Activated CD4-positive, alpha-beta T cell treated with anti-CD3 and anti-CD28 coated beads, Interleukin-2, amount 50 U/mL, for 48 hours (primary cell): ENCODE data around the gene SYNGR1.
"Not testable (repeated sequence)": the region's sequence is repeated elsewhere in the genome, so short reads cannot be mapped to it uniquely, and the experiment has no call there.

ENCODE experiments used
- DNase-seq, 2 experiments: peaks; one replicate each; pipeline ENCODE4 v3.0.0-alpha.2; 2020

SYNGR1 gene

DNA sequence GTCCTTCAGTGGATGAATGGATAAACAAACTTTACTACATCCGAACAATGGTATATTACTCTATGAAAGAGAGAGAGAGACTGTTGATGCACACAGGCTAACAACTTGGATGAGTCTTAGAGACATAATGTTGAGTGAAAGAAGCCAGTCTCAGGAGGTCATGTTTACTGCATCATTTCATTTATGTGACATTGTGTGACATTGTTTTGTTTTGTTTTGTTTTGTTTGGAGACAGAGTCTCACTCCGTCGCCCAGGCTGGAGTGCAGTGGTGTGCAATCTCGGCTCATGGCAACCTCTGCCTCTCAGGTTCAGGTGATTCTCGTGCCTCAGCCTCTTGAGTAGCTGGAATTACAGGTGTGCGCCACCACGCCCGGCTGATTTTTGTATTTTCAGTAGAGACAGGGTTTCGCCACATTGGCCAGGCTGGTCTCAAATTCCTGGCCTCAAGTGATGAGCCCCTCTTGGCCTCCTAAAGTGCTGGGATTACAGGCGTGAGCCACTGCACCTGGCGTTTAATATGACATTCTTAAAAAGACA is 62.1 kb downstream of the SYNGR1 start:
- not testable (repeated sequence) for DNase-seq

GRCh38 chr22:39413204-39413603 is 63.4 kb downstream of the SYNGR1 start:
- not testable (repeated sequence) for DNase-seq

DNA sequence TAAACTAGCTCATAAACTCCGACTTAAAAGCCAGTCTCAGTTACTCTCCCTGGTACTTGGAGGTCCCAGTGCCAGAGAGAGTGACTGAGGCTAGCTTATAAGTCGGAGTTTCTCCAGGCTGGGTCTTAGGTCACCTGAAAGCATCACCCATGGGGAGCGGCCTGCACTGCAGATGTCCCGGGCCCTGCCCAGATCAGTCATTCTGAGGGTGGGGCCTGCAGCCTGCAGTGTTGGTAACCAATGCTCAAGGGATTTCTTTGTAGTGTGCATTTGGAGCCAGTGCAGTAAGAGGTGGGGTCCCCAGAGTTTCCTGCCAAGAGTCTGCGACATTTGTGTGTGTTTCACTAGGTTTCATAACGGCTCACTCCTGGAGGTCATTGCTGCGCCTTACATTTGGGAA is 64.6 kb downstream of the SYNGR1 start:
- no peak for DNase-seq

DNA sequence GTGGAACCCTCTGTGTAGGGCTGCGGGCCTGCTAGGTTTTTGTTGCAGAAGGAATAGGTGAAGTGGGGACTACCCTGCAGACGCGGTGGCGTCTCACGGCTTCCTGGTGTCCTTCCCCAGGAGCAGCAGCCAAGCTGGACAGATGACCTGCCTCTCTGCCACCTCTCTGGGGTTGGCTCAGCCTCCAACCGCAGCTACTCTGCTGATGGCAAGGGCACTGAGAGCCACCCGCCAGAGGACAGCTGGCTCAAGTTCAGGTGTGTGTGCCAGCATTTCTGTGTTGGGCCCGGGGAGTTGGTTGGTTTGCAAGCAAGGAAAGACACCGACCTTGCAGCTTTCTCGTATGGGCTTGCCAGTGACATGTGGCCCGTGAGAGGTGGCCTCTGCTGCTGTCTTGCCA is 65.1 kb downstream of the SYNGR1 start:
- no peak for DNase-seq

GRCh38 chr22:39415506-39415905 is 65.7 kb downstream of the SYNGR1 start:
- DNase-seq: no peak

DNA sequence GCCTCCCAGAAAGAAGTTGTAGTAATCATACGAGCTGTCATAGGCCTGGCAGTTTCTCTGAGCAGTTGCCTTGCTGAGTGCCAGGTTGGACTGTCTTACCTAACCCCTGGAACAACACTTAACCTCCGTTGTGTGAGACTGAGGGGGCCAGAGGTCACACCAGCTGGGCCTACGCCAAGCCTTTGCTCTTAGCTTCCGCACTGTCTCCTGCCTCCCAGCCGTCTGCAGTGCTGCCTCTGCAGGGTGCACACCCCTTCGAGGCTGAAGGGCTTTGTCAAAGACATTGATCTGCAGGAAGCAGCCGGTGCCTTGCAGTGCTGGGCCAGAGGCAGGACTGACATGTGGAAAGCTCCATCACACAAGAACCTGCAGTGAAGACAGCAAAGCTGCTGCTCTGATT is 66.5 kb downstream of the SYNGR1 start:
- no peak for DNase-seq

GRCh38 chr22:39417641-39418040 is 67.8 kb downstream of the SYNGR1 start:
- no peak for DNase-seq

GRCh38 chr22:39418696-39419095 is 68.9 kb downstream of the SYNGR1 start:
- DNase-seq: no peak

DNA sequence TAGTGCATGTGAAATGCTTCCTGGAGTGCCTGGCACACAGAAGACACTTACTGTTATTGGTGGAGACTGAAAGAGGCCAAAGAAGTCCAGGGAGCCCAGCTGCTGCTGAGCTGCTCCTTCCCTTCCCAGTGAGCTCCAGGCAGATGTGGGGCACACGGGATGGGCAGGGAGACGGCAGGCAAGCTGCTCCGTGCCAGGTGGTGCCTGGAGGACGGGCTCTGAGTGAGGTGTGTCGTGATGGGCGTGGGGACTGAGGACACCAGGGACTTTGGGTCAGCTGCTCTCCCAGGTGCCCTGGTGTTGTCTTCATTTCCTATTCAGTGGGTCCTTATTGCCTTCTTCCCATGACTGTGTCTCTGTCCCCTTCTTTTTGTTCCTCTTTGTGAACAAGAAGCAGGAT is 69.3 kb downstream of the SYNGR1 start:
- DNase-seq: no peak

DNA sequence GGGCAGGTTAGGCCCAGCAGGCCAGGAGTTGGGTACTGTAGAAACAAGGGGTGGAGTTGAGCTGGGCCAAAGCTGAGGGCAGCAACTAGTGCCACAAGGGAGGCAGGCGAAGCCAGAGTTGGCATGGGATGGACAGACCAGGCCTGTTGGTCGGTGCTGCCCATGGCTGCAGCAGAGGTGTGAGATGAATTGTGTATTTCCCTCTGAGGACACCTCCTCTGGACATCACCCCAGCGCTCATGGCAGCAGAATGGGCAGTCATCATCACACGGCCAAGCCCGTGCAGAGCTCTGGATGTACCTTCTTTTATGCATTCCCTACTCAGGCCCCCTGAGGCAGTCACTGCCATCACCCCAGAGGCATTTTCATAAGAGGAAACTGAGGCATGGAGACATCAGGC is 70.1 kb downstream of the SYNGR1 start:
- no peak for DNase-seq

GRCh38 chr22:39421691-39422090 is 71.9 kb downstream of the SYNGR1 start:
- DNase-seq: no peak

DNA sequence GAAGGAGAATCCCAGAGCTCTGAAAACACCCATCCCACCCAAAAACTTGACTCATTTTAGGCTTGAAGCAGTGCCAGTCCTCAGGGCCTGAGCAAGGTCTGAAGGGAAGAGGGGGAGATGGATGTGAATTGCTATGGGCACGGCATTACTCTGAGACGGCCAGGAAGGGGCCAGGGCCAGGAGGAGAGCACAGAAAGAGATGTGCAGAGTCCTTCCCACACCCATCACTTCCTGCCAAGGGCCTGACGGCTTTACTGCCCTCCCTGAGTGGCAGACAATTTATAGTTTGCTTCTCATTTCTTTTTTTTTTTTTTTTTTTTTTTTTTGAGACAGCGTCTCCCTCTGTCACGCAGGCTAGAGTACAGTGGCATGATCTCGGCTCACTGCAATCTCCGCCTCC is 72.3 kb downstream of the SYNGR1 start:
- no peak for DNase-seq

GRCh38 chr22:39422721-39423120 is 72.9 kb downstream of the SYNGR1 start:
- DNase-seq: no peak

GRCh38 chr22:39423976-39424375 is 74.2 kb downstream of the SYNGR1 start:
- no peak for DNase-seq

DNA sequence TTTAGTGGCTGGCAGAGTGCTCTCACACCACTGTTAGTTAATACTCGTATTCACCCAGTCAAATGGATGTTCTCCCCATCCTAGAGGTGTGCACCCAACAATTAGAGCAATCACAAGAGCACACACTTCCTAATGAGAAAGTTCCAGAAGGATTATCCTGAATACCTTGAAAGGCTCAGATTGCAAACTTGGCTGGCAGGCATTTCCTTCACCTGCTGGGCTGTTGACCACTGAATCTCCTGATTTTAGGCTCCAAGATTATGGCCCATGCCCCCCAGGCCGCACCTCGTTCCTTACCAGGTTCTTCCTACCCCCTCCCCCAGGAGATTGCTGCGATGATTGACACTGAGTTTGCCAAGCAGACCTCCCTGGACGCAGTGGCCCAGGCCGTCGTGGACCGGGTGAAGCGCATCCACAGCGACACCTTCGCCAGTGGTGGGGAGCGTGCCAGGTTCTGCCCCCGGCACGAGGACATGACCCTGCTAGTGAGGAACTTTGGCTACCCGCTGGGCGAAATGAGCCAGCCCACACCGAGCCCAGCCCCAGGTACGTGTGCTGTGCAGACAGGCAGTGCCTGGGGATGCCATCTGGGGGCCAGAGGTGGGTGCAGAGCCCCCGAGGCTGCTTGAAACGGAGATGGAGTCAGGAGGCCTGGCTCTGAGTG is 76.7 kb downstream of the SYNGR1 start:
- no peak for DNase-seq

DNA sequence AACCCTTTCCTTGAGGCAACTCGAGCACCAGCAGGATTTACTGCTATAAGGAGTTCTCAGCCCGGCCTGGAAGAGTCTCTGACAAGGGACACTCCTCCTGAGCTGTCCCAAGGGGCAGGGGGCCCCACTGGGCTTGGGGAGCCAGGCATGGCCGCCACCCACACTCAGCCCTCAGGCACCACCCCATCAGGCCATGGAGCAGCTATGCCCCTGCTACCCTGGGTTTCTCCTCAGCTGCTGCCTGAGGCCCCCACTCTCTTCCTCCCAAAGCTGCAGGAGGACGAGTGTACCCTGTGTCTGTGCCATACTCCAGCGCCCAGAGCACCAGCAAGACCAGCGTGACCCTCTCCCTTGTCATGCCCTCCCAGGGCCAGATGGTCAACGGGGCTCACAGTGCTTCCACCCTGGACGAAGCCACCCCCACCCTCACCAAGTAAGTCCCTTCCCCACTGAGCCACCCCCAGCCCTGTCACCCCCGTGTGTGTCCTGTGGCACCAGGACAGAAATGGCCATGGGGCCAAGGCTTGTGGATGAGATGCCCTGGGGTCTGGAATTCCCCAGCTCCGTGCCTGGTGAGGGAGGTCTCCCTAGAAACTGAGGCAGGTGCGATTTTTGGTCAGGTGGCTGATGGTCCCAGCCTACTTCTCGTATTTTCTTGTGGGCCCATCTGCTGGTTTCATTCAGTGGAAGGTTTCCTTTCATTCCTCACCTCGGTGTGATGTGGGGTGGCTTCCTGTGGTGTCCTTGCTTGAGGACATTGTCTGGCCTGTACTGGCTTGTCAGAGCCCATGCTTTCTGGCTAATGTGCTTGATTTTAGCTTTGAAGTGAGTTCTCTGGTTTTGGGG is 78.2 kb downstream of the SYNGR1 start:
- no peak for DNase-seq

DNA sequence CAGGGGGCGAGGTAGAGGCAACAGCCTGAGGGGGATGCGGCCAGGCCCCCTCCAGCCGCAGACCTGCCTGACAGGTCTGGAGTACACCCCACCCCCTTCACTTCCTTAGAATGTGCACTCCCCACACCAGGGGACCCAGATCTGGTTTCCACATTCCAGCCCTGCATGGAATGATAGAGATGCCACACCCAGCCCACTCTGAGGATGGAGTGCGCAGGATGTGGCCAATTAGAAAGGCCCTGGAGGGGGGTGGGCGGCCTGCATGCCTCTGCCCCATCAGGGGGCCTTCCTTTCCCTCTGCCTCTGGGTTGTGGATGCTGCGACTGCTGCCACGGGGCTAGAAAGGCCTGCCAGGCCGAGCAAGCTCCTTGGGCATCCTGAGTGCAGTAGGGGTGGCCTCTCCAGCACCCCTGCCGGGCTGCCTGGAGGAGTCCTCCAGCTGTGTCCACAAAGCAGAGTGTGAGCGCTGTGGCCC is 78.8 kb downstream of the SYNGR1 start:
- DNase-seq: no peak

- DNase-seq: no peak
Measured at GRCh38 chr22:39429186-39429585, 79.4 kb downstream of the SYNGR1 start.

- DNase-seq: no peak
Measured at GRCh38 chr22:39429916-39430575, 80.3 kb downstream of the SYNGR1 start.

DNA sequence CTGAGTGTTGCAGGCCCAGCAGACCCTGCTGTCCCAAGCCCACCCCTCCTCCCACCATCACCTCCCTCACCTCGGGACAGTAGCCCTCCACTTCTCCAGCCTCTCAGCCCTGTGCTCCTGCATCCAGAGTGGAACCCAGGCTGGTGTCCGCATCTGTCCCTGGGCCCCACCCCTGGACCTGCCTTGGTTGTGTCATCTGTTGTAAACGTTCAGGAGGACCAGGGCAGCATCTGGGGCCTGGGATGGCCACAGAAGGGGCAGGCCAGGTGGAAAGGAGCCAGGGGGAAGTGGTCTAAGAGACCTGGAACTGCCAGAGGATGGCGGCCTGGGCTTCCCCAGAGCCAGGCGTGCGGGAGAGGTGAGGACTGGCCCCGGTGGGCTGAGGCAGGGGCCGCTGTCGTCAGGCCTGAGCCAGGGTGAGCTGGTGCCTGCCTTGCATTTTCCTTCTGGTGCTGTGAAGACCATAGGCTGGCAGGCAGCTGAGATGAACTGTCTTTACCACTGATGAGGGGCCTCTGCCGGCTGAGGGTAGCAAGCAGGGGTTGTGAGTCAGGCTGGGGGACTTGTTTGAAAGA is 80.9 kb downstream of the SYNGR1 start:
- no peak for DNase-seq

GRCh38 chr22:39431216-39431801 is 81.5 kb downstream of the SYNGR1 start:
- DNase-seq: no peak

- DNase-seq: no peak
Measured at GRCh38 chr22:39431821-39432251, 82.0 kb downstream of the SYNGR1 start.

DNA sequence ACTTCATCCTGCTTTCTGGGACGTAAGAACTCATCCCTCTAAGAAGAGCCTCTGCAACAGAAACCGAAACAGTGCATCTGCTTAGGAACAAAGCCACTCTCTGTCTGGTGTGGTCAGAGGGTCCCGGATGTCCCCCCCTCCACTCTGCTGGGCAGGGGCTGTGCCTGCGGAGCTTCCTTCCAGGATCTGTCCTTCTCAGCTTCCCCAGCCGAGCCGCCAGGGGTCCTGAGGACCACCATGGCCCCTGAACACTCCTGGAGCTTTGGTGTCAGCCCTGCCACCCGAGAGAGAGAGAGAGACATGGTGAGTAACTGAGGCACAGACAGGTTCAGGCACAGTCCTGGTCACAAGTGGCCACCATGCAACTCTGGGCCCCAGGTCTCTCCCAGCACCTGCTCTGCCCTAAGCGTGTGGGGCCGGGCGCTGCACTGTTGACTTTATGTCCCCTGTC is 82.6 kb downstream of the SYNGR1 start:
- no peak for DNase-seq
